Subcutaneous preadipocyte (primary cell): Measurements from ENCODE around the gene KLHL5. TPM values are rescaled to one million over a fixed set of nuclear protein-coding genes. Genes with fewer than 3 reads are reported as not detected.

Source experiments
- total RNA-seq: library from RNA; depleted of rRNA; stranded (reverse); fragments of >200 nt; gene quantifications from 2 replicates; pipeline ENCODE4 v1.2.3, GENCODE V29; 2012

KLHL5 gene
- total RNA-seq, result 35.3 and 36.6 TPM in 2 replicates

GRCh38 chr4:39062094-39062769 lies at the start of gene KLHL5:
TSS of gene KLHL5 (plus strand) at chr4:39062232. CDS start at chr4:39062653, 421 bp downstream.

GRCh38 chr4:39032218-39033085 lies 29.6 kb upstream of the KLHL5 start, which contains the start of gene TMEM156:
TSS of gene TMEM156 (minus strand) at chr4:39032409. CDS start at chr4:39032313, 96 bp downstream.

Other genes starting within 250 kb of the KLHL5 start
- 3.1 and 3.7 TPM in 2 replicates for gene TLR6, start 205.4 kb upstream of the KLHL5 start, total RNA-seq
- gene FAM114A1, start 194.4 kb upstream of the KLHL5 start, total RNA-seq, result 255 and 266 TPM in 2 replicates
- 0.20 TPM in 1 of 2 replicates, not detected in the other for gene TMEM156, start 29.8 kb upstream of the KLHL5 start, total RNA-seq
- 32.5 and 36.4 TPM in 2 replicates for gene WDR19, start 120.3 kb downstream of the KLHL5 start, total RNA-seq